Transverse colon (tissue), 4 donors: ENCODE results near the gene FNDC3B. TPM values are rescaled to one million over a fixed set of nuclear protein-coding genes. Genes with fewer than 3 reads are reported as not detected.

ENCODE experiments used
- DNase-seq: peaks from one replicate; pipeline ENCODE4 v3.0.0-alpha.2; 2019
- H3K27ac ChIP-seq, 4 donors: fragments of 200-600 bp; sonication (generic); 2 replicates each; pipeline ENCODE4 v1.5.1; 2016 to 2018; ENCODE audit warnings: inconsistent platforms in 4 of 4
- H3K27me3 ChIP-seq: fragments of 200-600 bp; sonication (generic); 2 replicates; pipeline ENCODE4 v1.5.1; 2017; ENCODE audit warnings: inconsistent platforms
- H3K36me3 ChIP-seq, 4 donors: fragments of 200-600 bp; sonication (generic); 2 replicates each; pipeline ENCODE4 v1.5.1; 2017 to 2019; ENCODE audit warnings: inconsistent platforms in 4 of 4
- H3K4me1 ChIP-seq, 4 donors: fragments of 200-600 bp; sonication (generic); 2 replicates each; pipeline ENCODE4 v1.5.1; 2017 to 2020; ENCODE audit warnings: inconsistent platforms in 4 of 4
- H3K4me3 ChIP-seq, 4 donors: fragments of 200-600 bp; sonication (generic); 1 replicate in 1 of 4; 2 replicates in 3 of 4; pipeline versions ENCODE4 v1.5.1 to v1.6.1; 2017 to 2019; ENCODE audit warnings: inconsistent platforms in 4 of 4
- H3K9me3 ChIP-seq, 2 donors: fragments of 200-600 bp; sonication (generic); 2 replicates each; pipeline ENCODE4 v1.5.1; 2017 to 2019; ENCODE audit warnings: inconsistent platforms in 2 of 2
- CTCF ChIP-seq, 5 experiments: fragments of 200-600 bp in 3 of 5; fragments of 450-650 bp in 2 of 5; sonication (generic) in 3 of 5; IDR thresholded peaks; 1 replicate in 2 of 5; 2 replicates in 3 of 5; pipeline ENCODE4 v1.5.1; 2016 to 2017; ENCODE audit warnings: antibody characterized with exemption in 5 of 5, inconsistent platforms in 3 of 5, mild to moderate bottlenecking in 2 of 5, moderate library complexity in 1 of 5
- EP300 ChIP-seq: sonication (generic); formaldehyde crosslinking; IDR thresholded peaks from one replicate; pipeline ENCODE4 v1.6.1; 2017; ENCODE audit warnings: antibody characterized with exemption, low read depth
- POLR2A ChIP-seq: fragments of 450-650 bp; IDR thresholded peaks from one replicate; pipeline ENCODE4 v1.6.1; 2016; ENCODE audit warnings: antibody characterized with exemption, mild to moderate bottlenecking, moderate library complexity
- POLR2AphosphoS5 ChIP-seq, 3 donors: sonication (generic); formaldehyde crosslinking; IDR thresholded peaks; one replicate each; pipeline ENCODE4 v1.6.1; 2016; ENCODE audit warnings: antibody characterized with exemption in 3 of 3
- WGBS, 2 donors: methylation state at CpG; one replicate each; pipeline ENCODE4 v1.1.5; 2018; ENCODE audit warnings: low coverage in 1 of 2; 5-methylcytosine and 5-hydroxymethylcytosine counted together
- in situ Hi-C, 4 donors: fragments of 200-750 bp; cut with MboI; loops; one replicate each; pipeline versions ENCODE4 v1.15.0 to v1.15.1; 2017; ENCODE audit warnings: low sequenced_read_pairs in 3 of 4, low pct_ligation_motif_present in 1 of 4, low pct_unique_long_range_greater_than_20kb in 1 of 4
- intact Hi-C: fragments of 100-400 bp; cut with DNase I; formaldehyde crosslinking; loops from one replicate; pipeline ENCODE4 v1.15.1; 2023; ENCODE audit warnings: low total_unique reads
- total RNA-seq, 4 donors: library from RNA; depleted of rRNA; stranded (reverse); fragments of >200 nt; gene quantifications; one replicate each; pipeline ENCODE4 v1.1.0, GENCODE V29; 2016

FNDC3B gene
- total RNA-seq, 4 donors from 2014 or later, result 28.5 to 85.7 (median 44.5) TPM

DNA sequence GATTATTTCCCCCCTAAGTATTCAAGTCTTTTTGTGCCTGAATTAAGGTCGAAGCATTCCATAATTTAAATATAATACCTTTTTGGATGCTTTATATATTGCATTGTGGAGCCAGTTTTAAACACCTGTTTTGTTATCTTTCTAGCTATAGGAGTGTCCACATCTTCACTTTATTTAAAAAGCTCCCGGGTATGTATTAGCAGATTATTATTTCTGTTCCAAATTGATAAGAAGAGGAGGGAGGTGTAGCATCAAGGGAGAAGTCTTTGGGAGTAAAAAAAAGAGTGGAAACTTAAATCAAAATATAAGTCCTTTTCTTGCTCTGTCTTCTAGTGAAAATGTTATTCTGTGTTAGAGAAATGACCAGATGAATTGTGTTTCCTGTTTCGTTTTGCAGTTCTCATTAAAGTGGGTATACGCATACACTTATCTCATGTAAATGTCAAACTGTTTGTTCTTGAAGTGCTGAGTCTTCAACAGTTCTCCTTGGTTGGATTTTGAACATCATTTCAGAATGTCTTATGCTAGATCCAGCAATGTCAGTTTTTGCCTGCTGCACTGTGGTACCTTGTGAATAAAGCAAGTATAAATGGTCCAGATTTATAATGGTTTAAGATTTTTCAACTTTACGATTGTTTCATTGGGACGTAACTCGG lies 105.8 kb downstream of the FNDC3B start:
- Histone ChIP-seq H3K27ac (peak overlapping the region in 2 of 4 donors; percentile 5 to 37), H3K4me1 (peaks cover 22 to 56% (median 23%) of the 10 kb centered on the region in 4 donors), H3K36me3 (no peaks in the 10 kb centered on the region), H3K9me3 (no peaks in the 10 kb centered on the region), H3K27me3 (no peaks in the 10 kb centered on the region), H3K4me3 (no peak overlapping the region)
- intact Hi-C loops, result no loop called here
- TF ChIP-seq POLR2AphosphoS5 (IDR thresholded peaks at IDR 0.05) (no peak), CTCF (IDR thresholded peaks at IDR 0.05) (no peak), POLR2A (no peak), EP300 (no peak)
- 61 to 63% methylated on average over 7 of the region's 7 CpGs for WGBS, 2 donors
- DNase-seq, result no peak
- in situ Hi-C loops, result no loop called here

GRCh38 chr3:172146349-172146748 lies 107.0 kb downstream of the FNDC3B start:
- Histone ChIP-seq H3K4me3 (no peak overlapping the region), H3K9me3 (no peaks in the 10 kb centered on the region), H3K27ac (no peak overlapping the region), H3K27me3 (no peaks in the 10 kb centered on the region), H3K36me3 (no peaks in the 10 kb centered on the region), H3K4me1 (peaks cover 10 to 49% (median 12%) of the 10 kb centered on the region in 4 donors)
- in situ Hi-C loops, result no loop called here
- intact Hi-C loops, result no loop called here
- no peak for TF ChIP-seq POLR2AphosphoS5 (IDR thresholded peaks at IDR 0.05)
- TF ChIP-seq POLR2A, result no peak
- TF ChIP-seq CTCF (IDR thresholded peaks at IDR 0.05), result no peak
- TF ChIP-seq EP300, result no peak
- no peak for DNase-seq
- 49 to 94% methylated on average over 2 to 3 of the region's 3 CpGs for WGBS, 2 donors

DNA sequence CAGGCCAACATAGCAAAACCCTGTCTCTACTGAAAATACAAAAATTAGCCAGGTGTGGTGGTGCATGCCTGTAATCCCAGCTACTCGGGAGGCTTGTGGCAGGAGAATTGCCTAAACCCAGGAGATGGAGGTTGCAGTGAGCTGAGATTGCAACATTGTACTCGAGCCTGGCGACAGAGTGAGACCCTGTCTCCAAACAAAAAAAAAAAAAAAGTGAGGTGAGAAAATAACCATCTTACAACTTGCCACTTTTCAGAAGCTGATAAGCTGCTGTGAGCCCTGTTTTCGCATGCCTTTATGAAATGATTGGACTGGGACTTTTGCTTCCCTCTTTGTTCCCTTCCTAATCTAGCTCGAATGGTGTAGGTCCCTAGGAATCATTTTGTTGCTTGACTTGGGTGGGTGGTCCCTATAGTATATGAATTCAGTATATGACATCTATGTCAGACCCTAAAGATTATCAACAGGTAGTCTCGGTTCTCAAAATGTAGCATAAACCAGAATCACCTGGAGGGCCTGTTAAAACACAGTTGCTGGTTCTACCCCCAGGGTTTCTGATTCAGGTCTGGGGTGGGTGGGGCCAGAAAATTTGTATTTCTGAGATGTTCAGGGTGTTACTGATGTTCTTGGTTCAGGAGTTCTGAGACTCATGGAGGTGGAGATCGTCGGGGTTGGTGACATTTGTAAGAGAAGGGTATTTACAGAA lies 107.9 kb downstream of the FNDC3B start:
- no peak for DNase-seq
- no peak overlapping the region for H3K4me3 ChIP-seq
- no peaks in the 10 kb centered on the region for H3K36me3 ChIP-seq
- no peak for TF ChIP-seq EP300
- TF ChIP-seq POLR2AphosphoS5 (IDR thresholded peaks at IDR 0.05), result no peak
- TF ChIP-seq CTCF (IDR thresholded peaks at IDR 0.05), result no peak
- TF ChIP-seq POLR2A, result no peak
- no peaks in the 10 kb centered on the region for H3K27me3 ChIP-seq
- H3K27ac ChIP-seq, result no peak overlapping the region
- 94 to 95% methylated on average over 5 to 8 of the region's 8 CpGs for WGBS, 2 donors
- H3K9me3 ChIP-seq, result no peaks in the 10 kb centered on the region
- intact Hi-C loops (no loop called here), in situ Hi-C loops (no loop called here)
- peaks cover 5 to 49% (median 10%) of the 10 kb centered on the region in 4 donors for H3K4me1 ChIP-seq

DNA sequence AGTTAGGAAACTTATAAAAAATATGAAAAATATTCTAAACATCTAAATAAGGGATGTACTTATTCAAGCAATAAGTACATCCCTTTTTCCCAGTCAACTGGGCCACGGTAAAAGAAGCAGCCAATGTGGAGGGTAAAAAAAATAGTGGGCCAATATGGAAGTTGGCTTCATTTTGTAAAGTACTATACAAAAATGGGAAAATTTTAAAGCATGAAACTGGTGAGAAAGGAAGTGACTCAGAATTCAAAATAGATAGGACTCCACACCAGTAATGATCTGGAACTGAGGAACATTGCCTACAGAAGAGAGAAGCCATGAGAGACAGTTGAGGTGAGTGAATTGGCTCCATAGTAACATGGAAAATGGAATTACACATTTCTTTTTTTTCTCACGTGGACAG lies 108.9 kb downstream of the FNDC3B start:
- Histone ChIP-seq H3K27me3 (no peaks in the 10 kb centered on the region), H3K36me3 (no peaks in the 10 kb centered on the region), H3K4me3 (no peak overlapping the region), H3K27ac (no peak overlapping the region), H3K9me3 (no peaks in the 10 kb centered on the region), H3K4me1 (peaks cover 13 to 50% (median 15%) of the 10 kb centered on the region in 4 donors)
- DNase-seq, result no peak
- in situ Hi-C loops (no loop called here), intact Hi-C loops (no loop called here)
- 73 to 100% methylated on average over 2 of the region's 2 CpGs for WGBS, 2 donors
- TF ChIP-seq CTCF (IDR thresholded peaks at IDR 0.05), result no peak
- TF ChIP-seq POLR2A, result no peak
- no peak for TF ChIP-seq EP300
- no peak for TF ChIP-seq POLR2AphosphoS5 (IDR thresholded peaks at IDR 0.05)
